ENCODE data around the gene TTPAL.

- no peak for TF ChIP-seq SUZ12 (IDR thresholded peaks at IDR 0.05)
- TF ChIP-seq FOXA1 (IDR thresholded peaks at IDR 0.05) = no peak
- no peak for TF ChIP-seq LEF1 (IDR thresholded peaks at IDR 0.05; ENCODE audit: borderline replicate concordance)
- TF ChIP-seq TARDBP (IDR thresholded peaks at IDR 0.05) = no peak
- TF ChIP-seq ELF4 (IDR thresholded peaks at IDR 0.05) = no peak
- no peak for TF ChIP-seq FOXM1 (IDR thresholded peaks at IDR 0.05; ENCODE audit: borderline replicate concordance)
These were observed 46.7 kb upstream of the TTPAL start for GRCh38 chr20:44429017-44429339.

Measured in HEK293T (cell line).